Neuronal stem cell (in vitro differentiated cells): ENCODE data around the gene SLC3A2.
A peak's percentile ranks its signal among the peaks of the same experiment; 100 is the strongest.

Source experiments
- DNase-seq: peaks from one replicate; pipeline ENCODE4 v3.0.0-alpha.2; 2013; ENCODE audit warnings: low spot score
- H2AFZ ChIP-seq: one replicate; pipeline ENCODE4 v1.6.1; 2013; ENCODE audit warnings: mild to moderate bottlenecking, low read length, inconsistent platforms
- H2AK5ac ChIP-seq: 2 replicates; pipeline ENCODE4 v1.6.1; 2013; ENCODE audit warnings: low read depth, mild to moderate bottlenecking, inconsistent platforms, low read length, moderate library complexity, mixed read lengths
- H2BK120ac ChIP-seq: 2 replicates; pipeline ENCODE4 v1.6.1; 2013; ENCODE audit warnings: low read depth, mild to moderate bottlenecking, inconsistent platforms, low read length, moderate library complexity, mixed read lengths
- H2BK12ac ChIP-seq: one replicate; pipeline ENCODE4 v1.6.1; 2013; ENCODE audit warnings: low read length, inconsistent platforms
- H2BK15ac ChIP-seq: 2 replicates; pipeline ENCODE4 v1.6.1; 2013; ENCODE audit warnings: mild to moderate bottlenecking, low read length, inconsistent platforms, mixed read lengths
- H2BK5ac ChIP-seq: one replicate; pipeline ENCODE4 v1.6.1; 2013; ENCODE audit warnings: inconsistent platforms, mild to moderate bottlenecking, low read length, moderate library complexity
- H3K14ac ChIP-seq: one replicate; pipeline ENCODE4 v1.6.1; 2013; ENCODE audit warnings: low read length, inconsistent platforms
- H3K18ac ChIP-seq: 2 replicates; pipeline ENCODE4 v1.6.1; 2013; ENCODE audit warnings: low read length, inconsistent platforms
- H3K23ac ChIP-seq: 2 replicates; pipeline ENCODE4 v1.6.1; 2013; ENCODE audit warnings: low read depth, mild to moderate bottlenecking, mixed read lengths, low read length, inconsistent platforms; ENCODE audit not compliant: poor library complexity
- H3K27ac ChIP-seq: replicated peaks from 3 replicates; pipeline ENCODE4 v1.5.1; 2013; ENCODE audit warnings: low read length, inconsistent platforms
- H3K27me3 ChIP-seq, 3 experiments: 2 replicates each; pipeline ENCODE4 v1.6.1; 2013; ENCODE audit warnings: low read length in 3 of 3, mild to moderate bottlenecking in 2 of 3, inconsistent platforms in 1 of 3, low read depth in 1 of 3, mixed read lengths in 1 of 3, moderate library complexity in 1 of 3; ENCODE audit not compliant: control insufficient read depth in 3 of 3, insufficient read depth in 3 of 3
- H3K36me3 ChIP-seq, 2 donors: replicated peaks in 1 of 2; 2 replicates each; pipeline ENCODE4 v1.6.1; 2013; ENCODE audit warnings: low read length in 2 of 2; ENCODE audit not compliant: control insufficient read depth in 2 of 2, insufficient read depth in 2 of 2
- H3K4ac ChIP-seq: 2 replicates; pipeline ENCODE4 v1.6.1; 2013; ENCODE audit warnings: inconsistent platforms, mild to moderate bottlenecking, low read length, moderate library complexity
- H3K4me1 ChIP-seq, 2 donors: 1 replicate in 1 of 2; 2 replicates in 1 of 2; pipeline ENCODE4 v1.6.1; 2013; ENCODE audit warnings: low read length in 2 of 2, low read depth in 1 of 2; ENCODE audit not compliant: control insufficient read depth in 2 of 2, insufficient read depth in 1 of 2
- H3K4me2 ChIP-seq: one replicate; pipeline ENCODE4 v1.6.1; 2013; ENCODE audit warnings: mild to moderate bottlenecking, low read length, inconsistent platforms; ENCODE audit not compliant: insufficient read depth, poor library complexity, severe bottlenecking
- H3K4me3 ChIP-seq, 2 donors: 2 replicates each; pipeline ENCODE4 v1.5.1; 2013; ENCODE audit warnings: low read length in 2 of 2, mild to moderate bottlenecking in 2 of 2, inconsistent platforms in 1 of 2, moderate library complexity in 1 of 2
- H3K79me1 ChIP-seq: one replicate; pipeline ENCODE4 v1.6.1; 2013; ENCODE audit warnings: low read depth, mild to moderate bottlenecking, inconsistent platforms, low read length, moderate library complexity
- H3K9ac ChIP-seq: one replicate; pipeline ENCODE4 v1.6.1; 2013; ENCODE audit warnings: mild to moderate bottlenecking, low read depth, low read length, inconsistent platforms; ENCODE audit not compliant: poor library complexity
- H3K9me3 ChIP-seq, 2 donors: replicated peaks in 1 of 2; 2 replicates each; pipeline versions ENCODE3 to v1.6.1; 2013; ENCODE audit warnings: low read length in 2 of 2, mild to moderate bottlenecking in 2 of 2, inconsistent platforms in 1 of 2, low read depth in 1 of 2, mixed read lengths in 1 of 2, moderate library complexity in 1 of 2; ENCODE audit not compliant: control insufficient read depth in 2 of 2, insufficient read depth in 1 of 2
- H4K8ac ChIP-seq: one replicate; pipeline ENCODE4 v1.6.1; 2013; ENCODE audit warnings: low read depth, mild to moderate bottlenecking, inconsistent platforms, low read length, moderate library complexity
- H4K91ac ChIP-seq: one replicate; pipeline ENCODE4 v1.6.1; 2013; ENCODE audit warnings: low read length, low read depth, mild to moderate bottlenecking, inconsistent platforms; ENCODE audit not compliant: poor library complexity
- WGBS, 2 donors: extraction: QIAGEN DNeasy Blood & Tissue Kit; methylation state at CpG; one replicate each; pipeline ENCODE4 v1.1.7; 2013; ENCODE audit warnings: missing lambda C conversion rate in 2 of 2, mixed read lengths in 1 of 2; ENCODE audit not compliant: insufficient read length in 2 of 2, insufficient replicate concordance in 1 of 2; ENCODE audit errors: extremely low coverage in 2 of 2; 5-methylcytosine and 5-hydroxymethylcytosine counted together

Gene SLC3A2

GRCh38 chr11:62879235-62879978, 1.3 kb upstream of the SLC3A2 start:
- Histone ChIP-seq H2AFZ (no peak overlapping the region), H3K4me1 (peaks cover 16 to 29% of the 10 kb centered on the region in 2 donors), H3K36me3 (peaks cover 34 to 82% of the 10 kb centered on the region in 2 donors), H2BK120ac (no peak overlapping the region), H3K9me3 (no peaks in the 10 kb centered on the region), H3K23ac (no peak overlapping the region), H3K4ac (no peak overlapping the region), H2AK5ac (no peak overlapping the region), H2BK5ac (no peak overlapping the region), H2BK15ac (no peak overlapping the region), H4K91ac (no peak overlapping the region), H4K8ac (no peak overlapping the region), H2BK12ac (no peak overlapping the region), H3K14ac (peak overlapping the region; percentile 32), H3K27me3 (no peaks in the 10 kb centered on the region), H3K4me3 (peak overlapping the region in 1 of 2 donors; percentile 82), H3K18ac (no peak overlapping the region), H3K27ac (peak overlapping the region; percentile 24), H3K9ac (peak overlapping the region; percentile 17), H3K79me1 (peaks cover 9% of the 10 kb centered on the region), H3K4me2 (no peak overlapping the region)
- no peak for DNase-seq
- no CpG with 5 or more reads among the region's 7 CpGs for WGBS, 2 donors

- H3K23ac ChIP-seq: peak overlapping the region; percentile 100
- H3K9ac ChIP-seq: peak overlapping the region; percentile 100
- H4K8ac ChIP-seq: no peak overlapping the region
- H2BK12ac ChIP-seq: no peak overlapping the region
- H3K27me3 ChIP-seq: no peaks in the 10 kb centered on the region
- H4K91ac ChIP-seq: no peak overlapping the region
- peaks cover 38 to 82% of the 10 kb centered on the region in 2 donors for H3K36me3 ChIP-seq
- H2AFZ ChIP-seq: peak overlapping the region; percentile 55
- peak overlapping the region; percentile 65 for H3K18ac ChIP-seq
- peak overlapping the region; percentile 70 to 82 for H3K4me3 ChIP-seq
- no CpG with 5 or more reads among the region's 16 CpGs for WGBS, 2 donors
- peak overlapping the region; percentile 54 for H3K4me2 ChIP-seq
- no peak overlapping the region for H2AK5ac ChIP-seq
- peaks cover 13% of the 10 kb centered on the region for H3K79me1 ChIP-seq
- no peak overlapping the region for H3K4ac ChIP-seq
- no peaks in the 10 kb centered on the region for H3K9me3 ChIP-seq
- DNase-seq: no peak
- peak overlapping the region; percentile 62 for H2BK120ac ChIP-seq
- peak overlapping the region; percentile 60 for H2BK15ac ChIP-seq
- peaks cover 16 to 34% of the 10 kb centered on the region in 2 donors for H3K4me1 ChIP-seq
- H2BK5ac ChIP-seq: peak overlapping the region; percentile 85
- H3K14ac ChIP-seq: no peak overlapping the region
- peak overlapping the region; percentile 96 for H3K27ac ChIP-seq
These were observed 379 bp upstream of the SLC3A2 start for GRCh38 chr11:62880231-62880802.

- peak overlapping the region; percentile 97 for H2AK5ac ChIP-seq
- H2BK5ac ChIP-seq: peak overlapping the region; percentile 98
- no peak overlapping the region for H4K91ac ChIP-seq
- H3K4me3 ChIP-seq: peak overlapping the region; percentile 82 to 93
- no peaks in the 10 kb centered on the region for H3K9me3 ChIP-seq
- peak overlapping the region; percentile 54 for H3K4me2 ChIP-seq
- peak overlapping the region; percentile 100 for H3K23ac ChIP-seq
- peaks cover 14% of the 10 kb centered on the region for H3K79me1 ChIP-seq
- H3K27me3 ChIP-seq: no peaks in the 10 kb centered on the region
- H3K27ac ChIP-seq: peak overlapping the region; percentile 96
- H2BK12ac ChIP-seq: no peak overlapping the region
- no peak overlapping the region for H2AFZ ChIP-seq
- H4K8ac ChIP-seq: no peak overlapping the region
- H3K36me3 ChIP-seq: peaks cover 50 to 84% of the 10 kb centered on the region in 2 donors
- H3K4me1 ChIP-seq: peaks cover 16 to 36% of the 10 kb centered on the region in 2 donors
- H3K18ac ChIP-seq: no peak overlapping the region
- peak overlapping the region; percentile 100 for H3K9ac ChIP-seq
- DNase-seq: no peak
- WGBS, 2 donors: no CpG with 5 or more reads among the region's 21 CpGs
- peak overlapping the region; percentile 60 for H2BK15ac ChIP-seq
- no peak overlapping the region for H2BK120ac ChIP-seq
- no peak overlapping the region for H3K4ac ChIP-seq
- H3K14ac ChIP-seq: no peak overlapping the region
These were observed 1.1 kb downstream of the SLC3A2 start for GRCh38 chr11:62881579-62882430.

- H3K9me3 ChIP-seq: no peaks in the 10 kb centered on the region
- H3K9ac ChIP-seq: no peak overlapping the region
- no peak overlapping the region for H2BK120ac ChIP-seq
- peaks cover 16 to 36% of the 10 kb centered on the region in 2 donors for H3K4me1 ChIP-seq
- no peak overlapping the region for H2AK5ac ChIP-seq
- H3K79me1 ChIP-seq: peaks cover 14% of the 10 kb centered on the region
- no peak overlapping the region for H3K18ac ChIP-seq
- no peak overlapping the region for H3K23ac ChIP-seq
- no peaks in the 10 kb centered on the region for H3K27me3 ChIP-seq
- no peak overlapping the region for H4K8ac ChIP-seq
- H3K14ac ChIP-seq: no peak overlapping the region
- no CpG with 5 or more reads among the region's 6 CpGs for WGBS, 2 donors
- DNase-seq: no peak
- no peak overlapping the region for H4K91ac ChIP-seq
- H3K4ac ChIP-seq: no peak overlapping the region
- H3K4me3 ChIP-seq: peak overlapping the region in 1 of 2 donors; percentile 82
- peak overlapping the region; percentile 35 for H3K4me2 ChIP-seq
- H3K36me3 ChIP-seq: peaks cover 50 to 85% of the 10 kb centered on the region in 2 donors
- H2BK12ac ChIP-seq: no peak overlapping the region
- H3K27ac ChIP-seq: peak overlapping the region; percentile 96
- no peak overlapping the region for H2AFZ ChIP-seq
- H2BK5ac ChIP-seq: no peak overlapping the region
- no peak overlapping the region for H2BK15ac ChIP-seq
These were observed 1.7 kb downstream of the SLC3A2 start for GRCh38 chr11:62882431-62882749.
